H1 (cell line): Measurements from ENCODE around the gene CROT. TPM values are rescaled to one million over a fixed set of nuclear protein-coding genes. Genes with fewer than 3 reads are reported as not detected.

Experiments
- CTCF ChIA-PET: fragments of 300-600 bp; sonication (Branson Sonifier 250); formaldehyde crosslinking; loops from one replicate; lab custom pipeline; 2021; ENCODE audit not compliant: partially characterized antibody; lab: Charles Lee
- POLR2A ChIA-PET: fragments of 300-600 bp; sonication (Branson Sonifier 250); formaldehyde crosslinking; loops from one replicate; lab custom pipeline; 2021; ENCODE audit warnings: inconsistent platforms; ENCODE audit not compliant: partially characterized antibody; lab: Charles Lee
- DNase-seq, 2 experiments: peaks; one replicate each; pipeline versions ENCODE4 v3.0.0 to v3.0.0-alpha.2; 2010 to 2022; ENCODE audit warnings: low spot score in 2 of 2, low read depth in 1 of 2, mixed read lengths in 1 of 2
- FAIRE-seq: peaks from 2 replicates; lab custom pipeline; 2011; peaks lifted over from hg19 to GRCh38; lab: Jason Lieb, UNC
- H2AFZ ChIP-seq: 2 replicates; pipeline ENCODE4 v1.8.1; 2012; ENCODE audit warnings: low read length, inconsistent platforms
- H2AK5ac ChIP-seq: 2 replicates; pipeline ENCODE4 v1.6.1; 2013; ENCODE audit warnings: low read depth, low read length
- H2BK120ac ChIP-seq: replicated peaks from 2 replicates; pipeline ENCODE3; 2013; ENCODE audit warnings: low read depth, low read length, inconsistent platforms
- H2BK12ac ChIP-seq: 2 replicates; pipeline ENCODE4 v1.6.1; 2013; ENCODE audit warnings: low read depth, low read length
- H2BK15ac ChIP-seq: 2 replicates; pipeline ENCODE4 v1.6.1; 2013; ENCODE audit warnings: low read length
- H2BK20ac ChIP-seq: 2 replicates; pipeline ENCODE4 v1.6.1; 2013; ENCODE audit warnings: low read length
- H2BK5ac ChIP-seq: 2 replicates; pipeline ENCODE4 v1.6.1; 2013; ENCODE audit warnings: low read depth, low read length
- H3K14ac ChIP-seq: 2 replicates; pipeline ENCODE4 v1.6.1; 2013; ENCODE audit warnings: inconsistent platforms; ENCODE audit not compliant: insufficient read length
- H3K18ac ChIP-seq: 2 replicates; pipeline ENCODE4 v1.6.1; 2013; ENCODE audit warnings: low read length; ENCODE audit errors: extremely low read depth
- H3K23ac ChIP-seq: 2 replicates; pipeline ENCODE4 v1.6.1; 2013; ENCODE audit warnings: inconsistent platforms; ENCODE audit not compliant: insufficient read length
- H3K23me2 ChIP-seq: 2 replicates; pipeline ENCODE4 v1.6.1; 2013; ENCODE audit warnings: low read depth, low read length
- H3K27ac ChIP-seq: 2 replicates; pipeline ENCODE4 v1.6.1; 2011; ENCODE audit warnings: low read depth, low read length, inconsistent platforms
- H3K27me3 ChIP-seq, 4 experiments: replicated peaks in 1 of 4; 1 replicate in 1 of 4; 2 replicates in 3 of 4; pipeline versions ENCODE4 v1.6.1 to v1.8.1; 2011 to 2013; ENCODE audit warnings: low read length in 3 of 4, mild to moderate bottlenecking in 3 of 4, inconsistent platforms in 2 of 4, mixed read lengths in 2 of 4, moderate library complexity in 1 of 4; ENCODE audit not compliant: control insufficient read depth in 3 of 4, insufficient read depth in 3 of 4; ENCODE audit errors: extremely low read depth in 1 of 4
- H3K36me3 ChIP-seq, 4 experiments: 2 replicates each; pipeline versions ENCODE4 v1.6.1 to v1.8.1; 2011 to 2013; ENCODE audit warnings: mild to moderate bottlenecking in 4 of 4, low read length in 3 of 4, moderate library complexity in 2 of 4, control low read depth in 1 of 4, inconsistent platforms in 1 of 4; ENCODE audit not compliant: insufficient read depth in 4 of 4, control insufficient read depth in 2 of 4
- H3K4ac ChIP-seq: replicated peaks from 2 replicates; pipeline ENCODE3; 2013; ENCODE audit warnings: low read length, low read depth, mixed read lengths, inconsistent platforms; ENCODE audit not compliant: insufficient read length
- H3K4me1 ChIP-seq, 4 experiments: replicated peaks in 1 of 4; 1 replicate in 1 of 4; 2 replicates in 3 of 4; pipeline versions ENCODE4 v1.6.1 to v1.8.1; 2011 to 2013; ENCODE audit warnings: low read length in 3 of 4, inconsistent platforms in 2 of 4, mixed read lengths in 1 of 4; ENCODE audit not compliant: insufficient read depth in 4 of 4, control insufficient read depth in 3 of 4
- H3K4me2 ChIP-seq, 2 experiments: 2 replicates each; pipeline versions ENCODE4 v1.6.1 to v1.8.1; 2011 to 2013; ENCODE audit warnings: low read depth in 2 of 2, low read length in 2 of 2, control low read depth in 1 of 2, inconsistent platforms in 1 of 2, mild to moderate bottlenecking in 1 of 2; ENCODE audit not compliant: insufficient read depth in 1 of 2
- H3K4me3 ChIP-seq, 4 experiments: fragments of 200-600, 300-600 bp in 1 of 4; sonication (generic), shearing (Covaris generic), sonication (Bioruptor Twin) in 1 of 4; 2 replicates each; pipeline versions ENCODE4 v1.5.1 to v1.8.1; 2011 to 2016; ENCODE audit warnings: low read length in 4 of 4, low read depth in 3 of 4, control low read depth in 2 of 4, inconsistent platforms in 2 of 4, mild to moderate bottlenecking in 2 of 4, mixed read lengths in 1 of 4, moderate library complexity in 1 of 4; ENCODE audit not compliant: insufficient read depth in 2 of 4; ENCODE audit errors: extremely low read depth in 1 of 4
- H3K56ac ChIP-seq: replicated peaks from 2 replicates; pipeline ENCODE3; 2013; ENCODE audit warnings: low read depth, mild to moderate bottlenecking, mixed read lengths, low read length, inconsistent platforms; ENCODE audit not compliant: insufficient read length
- H3K79me1 ChIP-seq: 2 replicates; pipeline ENCODE4 v1.6.1; 2013; ENCODE audit warnings: low read depth, low read length, control low read depth
- H3K79me2 ChIP-seq, 2 experiments: 2 replicates each; pipeline versions ENCODE4 v1.6.1 to v1.8.1; 2012 to 2013; ENCODE audit warnings: low read length in 2 of 2, mild to moderate bottlenecking in 2 of 2, inconsistent platforms in 1 of 2; ENCODE audit not compliant: insufficient read depth in 2 of 2, control insufficient read depth in 1 of 2
- H3K9ac ChIP-seq, 4 experiments: replicated peaks in 1 of 4; 1 replicate in 1 of 4; 2 replicates in 3 of 4; pipeline versions ENCODE4 v1.6.1 to v1.8.1; 2011 to 2013; ENCODE audit warnings: low read depth in 3 of 4, low read length in 3 of 4, control low read depth in 2 of 4, mild to moderate bottlenecking in 2 of 4, moderate library complexity in 2 of 4, inconsistent platforms in 1 of 4; ENCODE audit errors: extremely low read depth in 1 of 4
- H3K9me3 ChIP-seq, 2 experiments: 2 replicates each; pipeline versions ENCODE4 v1.6.1 to v1.8.1; 2012 to 2013; ENCODE audit warnings: mild to moderate bottlenecking in 2 of 2, moderate library complexity in 2 of 2, control low read depth in 1 of 2, inconsistent platforms in 1 of 2, low read depth in 1 of 2, low read length in 1 of 2, mixed read lengths in 1 of 2; ENCODE audit not compliant: insufficient read depth in 2 of 2
- H4K20me1 ChIP-seq, 2 experiments: replicated peaks in 1 of 2; 2 replicates each; pipeline versions ENCODE3 to v1.8.1; 2011 to 2013; ENCODE audit warnings: inconsistent platforms in 2 of 2, low read length in 2 of 2, mild to moderate bottlenecking in 1 of 2; ENCODE audit not compliant: insufficient read depth in 2 of 2, control insufficient read depth in 1 of 2
- H4K5ac ChIP-seq: 2 replicates; pipeline ENCODE4 v1.6.1; 2013; ENCODE audit warnings: low read length, low read depth, mixed read lengths, inconsistent platforms; ENCODE audit not compliant: insufficient read length
- H4K8ac ChIP-seq: 2 replicates; pipeline ENCODE4 v1.8.0; 2013; ENCODE audit warnings: mild to moderate bottlenecking, moderate library complexity, low read length, inconsistent platforms; ENCODE audit not compliant: insufficient read depth; ENCODE audit errors: extremely low read depth
- H4K91ac ChIP-seq: replicated peaks from 2 replicates; pipeline ENCODE3; 2013; ENCODE audit warnings: low read length, mixed read lengths, inconsistent platforms; ENCODE audit not compliant: insufficient read length
- BCL11A ChIP-seq, 2 experiments: IDR thresholded peaks; one replicate each; pipeline ENCODE4 v1.6.1; 2011; ENCODE audit warnings: low read depth in 2 of 2, low read length in 2 of 2, mild to moderate bottlenecking in 2 of 2
- GABPA ChIP-seq: IDR thresholded peaks from 2 replicates; pipeline ENCODE4 v1.6.1; 2011; ENCODE audit warnings: mild to moderate bottlenecking, low read length, moderate library complexity, borderline replicate concordance; ENCODE audit not compliant: insufficient read depth
- HDAC2 ChIP-seq, 2 experiments: fragments of 300-600 bp in 1 of 2; sonication (generic) in 1 of 2; IDR thresholded peaks; 2 replicates each; pipeline ENCODE4 v1.6.1; 2011 to 2012; ENCODE audit warnings: low read depth in 2 of 2, low read length in 2 of 2, mild to moderate bottlenecking in 2 of 2, moderate library complexity in 2 of 2, borderline replicate concordance in 1 of 2, inconsistent platforms in 1 of 2
- JUN ChIP-seq: IDR thresholded peaks from 2 replicates; pipeline ENCODE4 v1.6.1; 2011; ENCODE audit warnings: low read depth, mild to moderate bottlenecking, improper control_type of control experiment, low read length
- POLR2AphosphoS5 ChIP-seq: IDR thresholded peaks from 2 replicates; pipeline ENCODE4 v1.6.1; 2011; ENCODE audit warnings: low read depth, low read length
- SAP30 ChIP-seq: fragments of 300-600 bp; sonication (generic); IDR thresholded peaks from 2 replicates; pipeline ENCODE4 v1.7.1; 2012; ENCODE audit warnings: low read length, moderate library complexity, mild to moderate bottlenecking, inconsistent platforms; ENCODE audit not compliant: insufficient read depth, insufficient replicate concordance
- SIN3A ChIP-seq, 2 experiments: IDR thresholded peaks in 1 of 2; conservative IDR thresholded peaks in 1 of 2; 2 replicates each; pipeline ENCODE4 v1.6.1; 2011 to 2012; ENCODE audit warnings: low read length in 2 of 2, improper control_type of control experiment in 1 of 2, low read depth in 1 of 2, mild to moderate bottlenecking in 1 of 2
- SIRT6 ChIP-seq: IDR thresholded peaks from one replicate; pipeline ENCODE4 v1.7.1; 2012; ENCODE audit warnings: low read length, inconsistent platforms
- YY1 ChIP-seq: IDR thresholded peaks from 2 replicates; pipeline ENCODE4 v1.6.1; 2011; ENCODE audit warnings: low read depth, mild to moderate bottlenecking, low read length
- WGBS, 2 experiments: shearing (Covaris generic) in 1 of 2; methylation state at CpG; one replicate each; pipeline versions ENCODE4 v1.1.6 to v1.1.7; 2013 to 2015; ENCODE audit warnings: low lambda C conversion rate in 2 of 2, mixed read lengths in 2 of 2, inconsistent platforms in 1 of 2, low coverage in 1 of 2, missing lambda C conversion rate in 1 of 2; ENCODE audit not compliant: insufficient replicate concordance in 2 of 2, insufficient coverage in 1 of 2, insufficient read length in 1 of 2; ENCODE audit errors: extremely low coverage in 1 of 2, missing lambda C conversion rate in 1 of 2; 5-methylcytosine and 5-hydroxymethylcytosine counted together
- polyA plus RNA-seq, 7 experiments: library from polyadenylated mRNA; depleted of rRNA in 3 of 7; stranded (reverse) in 5 of 7; unstranded in 2 of 7; fragments of >200 nt in 5 of 7; fragments of 200-250 nt in 2 of 7; gene quantifications; 1 replicate in 5 of 7; 2 replicates in 1 of 7; 4 replicates in 1 of 7; pipeline versions ENCODE4 v1.2.1 to v1.2.3, GENCODE V29; 2011 to 2013; ENCODE audit warnings: missing spikeins in 2 of 7, mixed read lengths in 2 of 7
- total RNA-seq: library from RNA; stranded (reverse); fragmentation: NEBNext Ultra II Directional; extraction: Animal tissue kit (Norgen Biotek cat#: 25700); gene quantifications from 2 replicates; pipeline ENCODE4 v1.2.1, GENCODE V29; 2021

CROT gene
- total and polyA plus RNA-seq, 2 of the 8 experiments (the other 6 are each of a cell fraction or from before 2014, with no cell fraction given), result 2.2 to 5.6 TPM

GRCh38 chr7:87427288-87427687 is 81.8 kb downstream of the CROT start:
- ChIA-PET CTCF (interaction anchor here (0.6 to 1.6 kb wide), 3 partner anchors 10 to 789 kb away, joined by 3 to 6 read pairs (median 3); no protein-coding TSS in a partner anchor), POLR2A (no interaction called here)
- no peak for FAIRE-seq

More at GRCh38 chr7:87427288-87427687, 81.8 kb downstream of the CROT start:
- no peak overlapping the region for H2BK5ac ChIP-seq
- no peaks in the 10 kb centered on the region for H3K23me2 ChIP-seq
- no peak overlapping the region for H2AK5ac ChIP-seq
- H2AFZ ChIP-seq, result no peak overlapping the region
- H4K20me1 ChIP-seq, result no peaks in the 10 kb centered on the region
- no peaks in the 10 kb centered on the region for H3K27me3 ChIP-seq
- no peak overlapping the region for H2BK120ac ChIP-seq
- H3K4me1 ChIP-seq, result no peaks in the 10 kb centered on the region
- H3K56ac ChIP-seq, result no peak overlapping the region
- no peak overlapping the region for H4K5ac ChIP-seq
- H3K18ac ChIP-seq, result no peak overlapping the region
- DNase-seq, result no peak
- no peaks in the 10 kb centered on the region for H3K36me3 ChIP-seq
- no peak overlapping the region for H3K23ac ChIP-seq
- no peaks in the 10 kb centered on the region for H3K79me2 ChIP-seq
- H3K9ac ChIP-seq, result no peak overlapping the region
- TF ChIP-seq SAP30, result no peak
- TF ChIP-seq YY1, result no peak
- TF ChIP-seq POLR2AphosphoS5, result no peak
- TF ChIP-seq GABPA, result no peak
- TF ChIP-seq HDAC2 (IDR thresholded peaks at IDR 0.05; ENCODE audit: borderline replicate concordance in 1 of 2, low read depth in 2 of 2, low read length in 2 of 2), result no peak
- no peak for TF ChIP-seq BCL11A (IDR thresholded peaks at IDR 0.05; ENCODE audit: low read depth in 2 of 2, low read length in 2 of 2)
- TF ChIP-seq SIRT6, result no peak
- no peak for TF ChIP-seq JUN
- TF ChIP-seq SIN3A (conservative IDR thresholded peaks at IDR 0.05 in 1 of 2, IDR thresholded peaks at IDR 0.05 in 1 of 2; ENCODE audit: low read depth in 1 of 2, low read length in 2 of 2), result no peak
- no peaks in the 10 kb centered on the region for H3K79me1 ChIP-seq
- no peak overlapping the region for H3K4me3 ChIP-seq
- no peak overlapping the region for H3K14ac ChIP-seq
- H3K9me3 ChIP-seq, result no peaks in the 10 kb centered on the region
- no peak overlapping the region for H4K8ac ChIP-seq
- no peak overlapping the region for H3K4me2 ChIP-seq
- no peak overlapping the region for H4K91ac ChIP-seq
- H2BK20ac ChIP-seq, result no peak overlapping the region
- 79% methylated on average over 3 of the region's 3 CpGs; no CpG with 5 or more reads in 1 of the 2 experiments for WGBS, 2 experiments
- H3K27ac ChIP-seq, result no peak overlapping the region
- no peak overlapping the region for H2BK15ac ChIP-seq
- H2BK12ac ChIP-seq, result no peak overlapping the region
- H3K4ac ChIP-seq, result no peak overlapping the region
